HG02885 (cell line): ENCODE data around the gene NME1.
"Not testable (repeated sequence)": the region's sequence is repeated elsewhere in the genome, so short reads cannot be mapped to it uniquely, and the experiment has no call there.

Experiments used
- ATAC-seq: cut with Tn5 transposase; IDR thresholded peaks from one replicate; pipeline ENCODE4 v1.9.1; 2021; ENCODE audit warnings: mild to moderate bottlenecking; ENCODE audit not compliant: unreplicated experiment, poor library complexity

Gene NME1

DNA sequence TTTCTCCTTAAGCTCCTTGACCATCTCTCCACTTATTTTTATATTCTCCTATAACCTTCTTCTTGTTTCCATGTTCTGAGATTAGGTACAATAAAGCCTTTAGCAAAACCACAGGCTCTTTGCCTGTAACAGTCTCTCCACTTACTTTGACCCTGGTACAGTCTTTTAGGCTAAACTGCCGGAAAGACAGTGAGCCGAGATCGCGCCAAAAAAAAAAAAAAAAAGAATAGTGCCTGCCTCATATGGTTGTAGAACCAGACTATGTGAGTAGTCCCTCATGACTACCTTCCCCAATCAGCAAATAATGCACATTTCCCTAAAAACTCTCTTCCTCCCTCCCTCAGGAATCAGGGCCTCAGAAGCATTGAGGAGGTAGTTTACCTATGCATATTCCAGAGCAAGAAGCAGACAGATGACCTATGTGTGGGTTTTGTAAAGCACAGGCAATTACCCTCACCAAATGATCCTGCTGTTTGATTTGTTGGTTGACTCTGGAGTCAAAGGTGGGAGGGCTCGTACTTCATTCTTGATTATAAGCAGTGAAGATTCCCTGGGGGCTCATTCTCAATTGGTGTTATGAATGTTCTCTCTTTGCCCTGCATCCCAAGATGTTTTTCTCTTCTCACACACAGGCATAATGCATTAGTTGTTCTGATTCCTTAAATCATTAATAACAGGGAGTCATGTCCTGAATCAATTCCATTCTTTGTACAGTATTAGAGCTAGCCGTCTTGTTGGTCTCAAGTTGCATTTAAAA, 8.9 kb upstream of the NME1 start:
- no peak for ATAC-seq

- ATAC-seq = no peak
These were observed 5.7 kb upstream of the NME1 start for GRCh38 chr17:51147650-51148049.

GRCh38 chr17:51149163-51149562, 4.2 kb upstream of the NME1 start:
- ATAC-seq = no peak

GRCh38 chr17:51150932-51151331, 2.4 kb upstream of the NME1 start:
- ATAC-seq = no peak

DNA sequence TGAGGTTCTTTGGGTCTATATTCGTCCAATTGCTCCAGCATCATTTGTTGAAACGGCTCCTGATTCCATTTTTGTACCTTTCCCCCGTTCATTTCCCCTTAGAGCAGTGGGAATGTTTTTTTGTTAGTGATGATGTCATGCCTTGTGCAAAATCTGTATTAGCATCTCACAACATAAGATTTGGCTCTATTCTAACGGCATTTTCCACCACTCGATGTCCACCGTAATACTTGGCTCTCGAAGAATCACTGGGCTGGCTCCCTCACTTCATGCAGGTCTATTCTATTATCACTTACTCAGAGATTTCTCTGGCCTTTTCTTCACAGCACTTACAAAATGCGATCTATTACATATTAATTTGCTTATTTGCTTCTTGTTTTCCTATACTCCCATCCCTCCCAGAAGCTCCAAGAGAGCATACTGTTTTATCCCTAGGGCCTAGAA, 571 bp upstream of the NME1 start:
- no peak for ATAC-seq

GRCh38 chr17:51154176-51154575, 817 bp downstream of the NME1 start:
- ATAC-seq = no peak

DNA sequence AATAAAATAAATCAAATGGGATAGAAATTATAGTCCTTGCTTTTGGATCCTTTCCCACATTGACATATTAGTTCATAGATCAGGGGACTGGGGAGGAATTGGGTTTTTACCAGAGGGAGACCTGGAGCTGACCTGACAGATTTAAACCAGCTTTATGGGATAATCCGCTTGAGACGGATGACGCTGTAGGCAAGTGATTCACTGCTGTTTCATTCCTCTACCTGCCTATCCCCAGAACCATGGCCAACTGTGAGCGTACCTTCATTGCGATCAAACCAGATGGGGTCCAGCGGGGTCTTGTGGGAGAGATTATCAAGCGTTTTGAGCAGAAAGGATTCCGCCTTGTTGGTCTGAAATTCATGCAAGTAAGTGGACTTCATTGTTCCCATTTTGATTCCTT, 2.1 kb downstream of the NME1 start:
- no peak for ATAC-seq

- no peak for ATAC-seq
These were observed 6.2 kb downstream of the NME1 start for GRCh38 chr17:51159604-51160003.

DNA sequence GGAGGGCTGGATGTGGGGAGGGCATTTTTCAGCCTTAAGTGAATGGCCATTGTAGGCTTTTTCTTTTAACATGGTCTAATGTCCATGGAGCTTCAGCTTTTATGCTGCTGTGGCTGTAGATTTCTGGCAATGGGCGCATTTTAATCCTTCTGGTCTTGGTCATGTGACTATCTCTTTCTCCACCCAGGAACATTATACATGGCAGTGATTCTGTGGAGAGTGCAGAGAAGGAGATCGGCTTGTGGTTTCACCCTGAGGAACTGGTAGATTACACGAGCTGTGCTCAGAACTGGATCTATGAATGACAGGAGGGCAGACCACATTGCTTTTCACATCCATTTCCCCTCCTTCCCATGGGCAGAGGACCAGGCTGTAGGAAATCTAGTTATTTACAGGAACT, 8.2 kb downstream of the NME1 start:
- ATAC-seq = no peak

GRCh38 chr17:51164911-51165679, 11.7 kb downstream of the NME1 start:
- ATAC-seq = no peak

DNA sequence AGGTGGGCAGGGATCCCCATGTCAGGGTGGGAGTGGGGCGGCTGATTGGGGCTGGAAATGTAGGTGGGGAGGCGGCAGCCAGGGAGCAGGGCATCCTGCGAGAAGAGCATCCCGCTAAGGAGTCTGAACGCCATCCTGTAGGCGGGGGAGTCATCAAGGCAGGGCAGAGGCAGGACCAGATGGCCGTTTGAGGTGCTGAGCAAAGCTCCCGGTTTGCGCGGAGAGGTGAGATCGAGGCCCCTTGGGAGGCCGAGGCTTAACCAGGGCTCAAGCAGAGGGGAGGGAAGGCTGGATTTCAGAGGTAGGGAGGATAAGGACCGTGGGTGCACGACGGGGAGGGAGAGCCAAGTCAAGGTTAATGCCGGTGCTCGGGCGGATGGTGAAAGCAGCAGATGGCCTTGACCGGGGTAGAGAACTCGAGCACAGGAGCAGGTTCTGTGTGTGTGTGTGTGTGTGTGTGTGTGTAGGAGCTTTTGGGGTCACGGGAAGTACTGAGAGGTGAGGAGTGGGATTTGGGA, 12.4 kb downstream of the NME1 start:
- peak; percentile 25 for ATAC-seq

GRCh38 chr17:51166198-51166986, 13.0 kb downstream of the NME1 start, which contains the start of gene NME2:
TSS of gene NME2 (plus strand) at chr17:51166411. CDS start at chr17:51166831, 420 bp downstream.
- peak; percentile 89 for ATAC-seq

DNA sequence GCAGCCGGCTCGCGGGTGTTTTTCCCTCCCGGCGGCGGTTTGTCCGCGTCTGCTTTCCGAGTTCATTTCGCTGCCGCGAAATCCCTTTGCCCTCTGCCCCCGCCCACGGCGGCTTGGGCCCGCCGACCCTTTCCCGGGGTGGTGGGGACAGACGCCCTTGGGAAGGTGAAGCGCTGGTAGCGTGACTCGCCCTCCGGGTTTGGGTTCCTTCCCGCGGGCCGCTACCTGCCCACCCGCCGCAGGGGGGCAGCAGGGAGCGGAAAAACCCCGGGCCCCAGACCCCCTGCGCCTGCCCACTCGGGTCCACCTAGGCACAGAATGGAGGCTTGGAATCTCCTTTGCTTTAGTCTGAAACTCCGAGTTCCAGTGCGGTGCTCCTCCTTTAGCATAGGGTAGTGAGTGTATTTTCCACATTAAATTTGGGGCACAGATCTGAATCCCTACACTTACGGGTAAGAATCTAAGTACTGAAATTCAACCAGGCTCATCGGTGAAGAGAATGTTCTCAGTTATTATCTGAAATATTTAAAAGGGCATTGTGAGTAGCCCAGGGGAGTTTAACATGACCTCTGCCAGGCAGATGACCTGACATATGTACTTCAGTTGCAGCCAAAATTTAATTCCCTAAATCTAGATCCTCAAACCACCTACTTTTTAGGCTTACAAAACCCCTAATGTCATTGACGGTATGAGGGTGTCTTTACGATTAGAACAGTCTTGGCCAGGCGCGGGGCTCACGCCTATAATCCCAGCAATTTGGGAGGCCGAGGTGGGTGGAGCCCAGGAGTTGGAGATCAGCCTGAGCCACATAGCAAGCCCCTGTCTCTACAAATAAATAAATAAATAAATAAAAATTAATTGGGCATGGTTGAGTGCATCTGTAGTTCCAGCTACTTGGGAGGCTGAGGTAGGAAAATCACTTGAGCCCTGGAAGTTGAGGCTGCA, 13.9 kb downstream of the NME1 start:
- ATAC-seq = peak; percentile 55

DNA sequence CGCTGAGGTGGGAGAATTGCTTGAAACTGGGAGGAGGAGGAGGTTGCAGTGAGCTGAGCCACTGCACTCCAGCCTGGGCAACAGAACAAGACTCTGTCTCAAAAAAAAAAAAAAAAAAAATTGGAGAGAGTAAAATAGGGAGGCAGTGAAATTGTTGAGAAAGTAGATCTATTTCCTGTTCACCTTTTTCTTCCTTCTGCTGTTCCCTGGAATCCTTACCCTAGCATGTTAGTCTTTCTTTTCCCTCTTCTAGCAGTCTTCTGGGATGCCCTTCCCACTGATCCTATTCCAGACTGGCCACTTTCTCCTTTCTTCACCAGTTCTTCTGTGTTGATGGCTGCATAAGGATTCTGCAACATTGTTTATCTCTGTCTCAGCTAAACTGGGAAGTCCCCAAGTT, 16.0 kb downstream of the NME1 start:
- ATAC-seq = no peak

GRCh38 chr17:51170736-51171135, 17.4 kb downstream of the NME1 start:
- ATAC-seq = no peak

- not testable (repeated sequence) for ATAC-seq
These were observed 18.7 kb downstream of the NME1 start for GRCh38 chr17:51172030-51172429.

GRCh38 chr17:51180486-51180885, 27.1 kb downstream of the NME1 start:
- no peak for ATAC-seq

DNA sequence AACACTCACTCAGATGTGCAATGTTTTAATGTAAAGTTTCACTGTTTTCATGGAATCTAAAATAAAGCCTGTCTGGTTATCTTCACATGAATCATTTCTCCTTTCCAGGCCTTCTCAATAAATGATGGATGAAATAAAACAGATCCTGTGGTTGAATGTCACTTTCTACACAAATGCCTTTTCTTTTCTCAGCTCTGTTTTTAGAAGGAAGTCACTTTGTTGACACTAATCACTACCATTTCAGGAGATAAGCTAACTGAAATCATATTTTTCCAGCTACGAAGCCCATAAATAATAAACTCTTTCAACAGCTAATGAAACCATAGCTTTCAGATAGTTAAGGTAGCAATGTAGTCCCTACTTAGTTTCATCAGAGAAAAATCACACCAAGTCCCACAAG, 30.8 kb downstream of the NME1 start:
- no peak for ATAC-seq

DNA sequence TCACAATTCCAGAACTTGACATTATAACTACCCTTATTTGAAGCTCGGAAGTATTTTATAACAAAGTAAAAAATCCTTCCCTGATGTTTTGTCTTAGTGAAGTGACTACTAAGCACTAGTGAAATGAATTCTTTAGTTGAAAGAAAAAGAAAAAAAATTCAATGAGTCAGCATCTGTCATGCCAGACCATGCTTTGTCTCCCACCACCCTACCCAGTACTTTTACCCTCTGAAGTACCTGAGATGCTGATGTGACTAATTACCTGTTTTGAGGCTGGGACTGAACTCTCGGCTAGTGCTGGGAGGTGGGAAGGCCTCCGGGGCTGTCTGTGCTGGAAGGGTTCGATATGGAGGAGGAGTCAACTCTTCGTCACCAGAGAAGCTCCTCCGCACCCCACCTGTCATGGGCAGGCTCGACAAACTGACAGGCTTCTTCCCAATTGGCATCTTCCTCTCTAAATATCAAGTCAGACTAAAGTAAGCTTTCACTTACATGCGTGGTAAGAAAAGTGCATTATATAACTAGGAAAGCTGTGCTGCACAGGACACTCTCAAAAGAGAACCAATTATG, 32.5 kb downstream of the NME1 start:
- no peak for ATAC-seq
